Effector CD4-positive, alpha-beta T cell (primary cell): Measurements from ENCODE around the gene ZNF521.

Source experiments
- DNase-seq: peaks from one replicate; pipeline ENCODE4 v3.0.0-alpha.2; 2020

Gene ZNF521

GRCh38 chr18:25016666-25017065 lies 335.3 kb downstream of the ZNF521 start:
- no peak for DNase-seq

GRCh38 chr18:25016181-25016580 lies 335.8 kb downstream of the ZNF521 start:
- DNase-seq: no peak
